Measurements from ENCODE around the gene ABHD13.

Gene ABHD13

DNA sequence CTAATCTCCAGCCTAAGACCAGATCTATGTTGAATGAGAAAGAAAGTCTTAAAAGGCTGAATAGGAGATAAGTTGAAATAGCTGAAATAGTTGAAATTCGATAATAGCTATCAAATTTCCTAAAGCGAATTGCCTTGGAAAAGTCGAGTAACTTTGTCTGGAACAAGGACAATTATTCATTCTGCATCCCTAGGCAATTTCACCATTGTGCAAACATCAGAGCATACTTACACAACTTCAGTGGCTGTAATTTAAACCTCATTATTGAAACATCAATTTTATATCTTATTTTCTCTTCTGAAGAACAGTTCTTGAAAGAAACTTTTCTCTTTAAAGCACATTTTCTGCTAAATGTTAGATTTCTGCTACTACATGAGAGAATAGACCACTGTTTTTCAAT lies 64.9 kb downstream of the ABHD13 start:
- no peak for DNase-seq (ENCODE audit: low spot score)

Measured in germinal center (tissue), 1 donor.